HepG2 (cell line): ENCODE results near the gene SEC62. TPM values are rescaled to one million over a fixed set of nuclear protein-coding genes. Genes with fewer than 3 reads are reported as not detected.
A peak's percentile ranks its signal among the peaks of the same experiment; 100 is the strongest.
"Not testable (repeated sequence)": the region's sequence is repeated elsewhere in the genome, so short reads cannot be mapped to it uniquely, and the experiment has no call there.

Source experiments
- ATAC-seq: fragments of 200-7000 bp; cut with Tn5 transposase; 3 replicates; pipeline ENCODE4 v1.9.1; 2020; ENCODE audit warnings: mild to moderate bottlenecking, moderate library complexity
- BruUV-seq: library from RNA; stranded (reverse); fragments of 400-500 nt; replicated peaks from 2 replicates; lab custom pipeline; 2021; lab: Mats Ljungman, UMichigan
- CTCF ChIA-PET: fragments of 300-600 bp; formaldehyde crosslinking; extraction: SDS; loops from one replicate; lab custom pipeline; 2021; ENCODE audit warnings: low total read pairs, inconsistent platforms, low intra/inter-chr PET ratio; lab: Yijun Ruan, JAX
- POLR2A ChIA-PET: fragments of 350-600 bp; sonication (Branson Sonifier 250); formaldehyde crosslinking; loops from one replicate; lab custom pipeline; 2020; ENCODE audit warnings: antibody characterized with exemption, inconsistent platforms; lab: Yijun Ruan, JAX
- DNase-seq: peaks from one replicate; pipeline ENCODE4 v3.0.0-alpha.2; 2015; ENCODE audit warnings: low spot score
- FAIRE-seq: peaks from 3 replicates; lab custom pipeline; 2011; peaks lifted over from hg19 to GRCh38; lab: Jason Lieb, UNC
- H2AFZ ChIP-seq: one replicate; pipeline ENCODE4 v1.6.1; 2011; ENCODE audit warnings: low read length, inconsistent platforms
- H3K27ac ChIP-seq: fragments of 300-600 bp; 3 replicates; pipeline ENCODE4 v1.8.0; 2011; ENCODE audit warnings: mixed run types, mild to moderate bottlenecking, mixed read lengths, low read length, inconsistent platforms; ENCODE audit not compliant: insufficient read depth; ENCODE audit errors: extremely low read length
- H3K27me3 ChIP-seq, 2 experiments: fragments of 200-600 bp in 1 of 2; 2 replicates in 1 of 2; 3 replicates in 1 of 2; pipeline versions ENCODE4 v1.6.0 to v1.8.0; 2011; ENCODE audit warnings: low read length in 2 of 2, mild to moderate bottlenecking in 2 of 2, moderate library complexity in 2 of 2, inconsistent platforms in 1 of 2; ENCODE audit not compliant: insufficient read depth in 2 of 2, control insufficient read depth in 1 of 2
- H3K36me3 ChIP-seq, 2 experiments: fragments of 200-600 bp in 1 of 2; replicated peaks in 1 of 2; 2 replicates in 1 of 2; 3 replicates in 1 of 2; pipeline versions ENCODE4 v1.5.1 to v1.8.0; 2011; ENCODE audit warnings: low read length in 2 of 2, inconsistent platforms in 1 of 2; ENCODE audit not compliant: insufficient read depth in 2 of 2, control insufficient read depth in 1 of 2
- H3K4me1 ChIP-seq: 2 replicates; pipeline ENCODE4 v1.5.1; 2012; ENCODE audit warnings: low read length, inconsistent platforms; ENCODE audit not compliant: insufficient read depth
- H3K4me2 ChIP-seq: 2 replicates; pipeline ENCODE4 v1.6.0; 2011; ENCODE audit warnings: low read depth, low read length, inconsistent platforms
- H3K4me3 ChIP-seq, 3 experiments: fragments of 200-600 bp in 1 of 3; sonication (generic), shearing (Covaris generic) in 1 of 3; replicated peaks in 1 of 3; 2 replicates each; pipeline ENCODE4 v1.5.1; 2011 to 2016; ENCODE audit warnings: low read length in 3 of 3, inconsistent platforms in 2 of 3, low read depth in 2 of 3, mild to moderate bottlenecking in 2 of 3, control low read depth in 1 of 3, mixed read lengths in 1 of 3; ENCODE audit not compliant: insufficient read depth in 1 of 3
- H3K79me2 ChIP-seq: one replicate; pipeline ENCODE4 v1.6.1; 2011; ENCODE audit warnings: low read length, inconsistent platforms; ENCODE audit not compliant: insufficient read depth
- H3K9ac ChIP-seq: 2 replicates; pipeline ENCODE4 v1.6.0; 2011; ENCODE audit warnings: mild to moderate bottlenecking, low read depth, low read length, inconsistent platforms; ENCODE audit not compliant: insufficient read depth
- H3K9me3 ChIP-seq: 2 replicates; pipeline ENCODE4 v1.5.1; 2012; ENCODE audit warnings: mild to moderate bottlenecking, low read length
- H4K20me1 ChIP-seq: 2 replicates; pipeline ENCODE4 v1.6.0; 2011; ENCODE audit warnings: inconsistent platforms, mild to moderate bottlenecking, low read length, moderate library complexity; ENCODE audit not compliant: insufficient read depth
- SNAPC4 ChIP-seq: sonication (generic); formaldehyde crosslinking; IDR thresholded peaks from 2 replicates; pipeline ENCODE4 v1.4.0; 2020; ENCODE audit warnings: mild to moderate bottlenecking, missing genetic modification reagents
- ZNF784 ChIP-seq: sonication (generic); formaldehyde crosslinking; IDR thresholded peaks from 2 replicates; pipeline ENCODE4 v1.5.1; 2020; ENCODE audit warnings: missing genetic modification reagents, mild to moderate bottlenecking, borderline replicate concordance
- WGBS: methylation state at CpG from one replicate; pipeline ENCODE4 v1.1.6; 2017; ENCODE audit warnings: low lambda C conversion rate; 5-methylcytosine and 5-hydroxymethylcytosine counted together
- in situ Hi-C: cut with HindIII; loops from 2 replicates; pipeline ENCODE4 v1.10.0; 2017; ENCODE audit warnings: low pct_unique_long_range_greater_than_20kb; ENCODE audit not compliant: extremely low pct_ligation_motif_present
- intact Hi-C: fragments of 100-400 bp; cut with micrococcal nuclease; formaldehyde crosslinking; loops from one replicate; pipeline ENCODE4 v1.10.0; 2022; ENCODE audit not compliant: unreplicated experiment
- polyA plus RNA-seq, 8 experiments: library from polyadenylated mRNA; depleted of rRNA in 3 of 8; stranded (reverse) in 7 of 8; unstranded in 1 of 8; fragments of >200 nt; fragmentation: Illumina TruSeq in 4 of 8; extraction: Trizol in 4 of 8; gene quantifications; 2 replicates each; pipeline versions ENCODE4 v1.2.1 to v1.2.3, GENCODE V29; 2011 to 2016; ENCODE audit warnings: low read depth in 4 of 8, missing spikeins in 1 of 8, mixed read lengths in 1 of 8; ENCODE audit not compliant: insufficient read depth in 1 of 8
- total RNA-seq, 5 experiments: library from RNA; depleted of rRNA; stranded (reverse); fragments of >200 nt; fragmentation: Illumina TruSeq; extraction: Trizol; gene quantifications; 2 replicates each; pipeline ENCODE4 v1.2.3, GENCODE V29; 2016; ENCODE audit warnings: low read depth in 1 of 5

Gene SEC62
- total and polyA plus RNA-seq, 2 of the 13 experiments (the other 11 are each of a cell fraction or from before 2014, with no cell fraction given): 54.0 to 68.7 TPM

GRCh38 chr3:170016057-170016456 is 49.5 kb downstream of the SEC62 start (continued):
- no peak for TF ChIP-seq ZNF784 (CRISPR knock-in tag)
- no peak for TF ChIP-seq SNAPC4

GRCh38 chr3:170019306-170019705 is 52.7 kb downstream of the SEC62 start:
- ATAC-seq, BruUV-seq, FAIRE-seq, H3K4me2 ChIP-seq, H3K27ac ChIP-seq, H3K9ac ChIP-seq, POLR2A ChIA-PET, H2AFZ ChIP-seq, H3K79me2 ChIP-seq, H3K9me3 ChIP-seq, H3K4me3 ChIP-seq, CTCF ChIA-PET, in situ Hi-C loops, H3K27me3 ChIP-seq, H3K36me3 ChIP-seq, H4K20me1 ChIP-seq: not testable (repeated sequence)
- peaks cover 37% of the 10 kb centered on the region for H3K4me1 ChIP-seq
- peak; percentile 35 for DNase-seq
- WGBS: 24% methylated on average over 4 of the region's 4 CpGs
- intact Hi-C loops: loop anchor here (1.0 kb wide), 1 partner anchor 15 kb away; no protein-coding TSS in a partner anchor
